Thoracic aorta (tissue), 2 donors: Measurements from ENCODE around the gene LINGO1. TPM values are rescaled to one million over a fixed set of nuclear protein-coding genes. Genes with fewer than 3 reads are reported as not detected.

Experiments
- ATAC-seq: fragments of 150-250 bp; one replicate; pipeline ENCODE4 v1.8.0; 2017; ENCODE audit warnings: low read depth; ENCODE audit not compliant: insufficient number of reproducible peaks, low FRiP score
- DNase-seq: peaks from one replicate; pipeline ENCODE4 v3.0.0-alpha.2; 2020; ENCODE audit warnings: low spot score
- H3K27ac ChIP-seq, 2 donors: fragments of 200-600 bp; sonication (generic); 1 replicate in 1 of 2; 2 replicates in 1 of 2; pipeline ENCODE4 v1.5.1; 2016; ENCODE audit warnings: mild to moderate bottlenecking in 2 of 2, moderate library complexity in 2 of 2
- H3K27me3 ChIP-seq: fragments of 200-600 bp; sonication (generic); replicated peaks from 2 replicates; pipeline ENCODE4 v1.6.0; 2016; ENCODE audit warnings: mild to moderate bottlenecking; ENCODE audit not compliant: insufficient read depth
- H3K36me3 ChIP-seq: fragments of 200-600 bp; sonication (generic); one replicate; pipeline ENCODE4 v1.5.1; 2016
- H3K4me1 ChIP-seq, 2 donors: fragments of 200-600 bp; sonication (generic); 1 replicate in 1 of 2; 2 replicates in 1 of 2; pipeline versions ENCODE4 v1.5.1 to v1.6.0; 2016; ENCODE audit warnings: low read depth in 2 of 2, mild to moderate bottlenecking in 1 of 2; ENCODE audit not compliant: control insufficient read depth in 1 of 2
- H3K4me3 ChIP-seq: fragments of 200-600 bp; sonication (generic); 2 replicates; pipeline ENCODE4 v1.5.1; 2016; ENCODE audit warnings: mild to moderate bottlenecking
- H3K9me3 ChIP-seq: fragments of 200-600 bp; sonication (generic); 2 replicates; pipeline ENCODE4 v1.5.1; 2016
- total RNA-seq, 2 donors: library from RNA; depleted of rRNA; stranded (reverse); fragments of >200 nt; gene quantifications; one replicate each; pipeline versions ENCODE4 v1.1.0 to v1.2.3, GENCODE V29; 2016
- TF ChIP-seq, protein P1 (sequence below): fragments of 200-600 bp; sonication (generic); IDR thresholded peaks from one replicate; pipeline ENCODE4 v1.5.1; 2019; ENCODE audit warnings: antibody characterized with exemption

The LINGO1 gene, protein sequence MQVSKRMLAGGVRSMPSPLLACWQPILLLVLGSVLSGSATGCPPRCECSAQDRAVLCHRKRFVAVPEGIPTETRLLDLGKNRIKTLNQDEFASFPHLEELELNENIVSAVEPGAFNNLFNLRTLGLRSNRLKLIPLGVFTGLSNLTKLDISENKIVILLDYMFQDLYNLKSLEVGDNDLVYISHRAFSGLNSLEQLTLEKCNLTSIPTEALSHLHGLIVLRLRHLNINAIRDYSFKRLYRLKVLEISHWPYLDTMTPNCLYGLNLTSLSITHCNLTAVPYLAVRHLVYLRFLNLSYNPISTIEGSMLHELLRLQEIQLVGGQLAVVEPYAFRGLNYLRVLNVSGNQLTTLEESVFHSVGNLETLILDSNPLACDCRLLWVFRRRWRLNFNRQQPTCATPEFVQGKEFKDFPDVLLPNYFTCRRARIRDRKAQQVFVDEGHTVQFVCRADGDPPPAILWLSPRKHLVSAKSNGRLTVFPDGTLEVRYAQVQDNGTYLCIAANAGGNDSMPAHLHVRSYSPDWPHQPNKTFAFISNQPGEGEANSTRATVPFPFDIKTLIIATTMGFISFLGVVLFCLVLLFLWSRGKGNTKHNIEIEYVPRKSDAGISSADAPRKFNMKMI
- total RNA-seq = 1 to 10 TPM in 1 of 2 donors, under 1 TPM in 1; 0.63 to 4.6 TPM

DNA sequence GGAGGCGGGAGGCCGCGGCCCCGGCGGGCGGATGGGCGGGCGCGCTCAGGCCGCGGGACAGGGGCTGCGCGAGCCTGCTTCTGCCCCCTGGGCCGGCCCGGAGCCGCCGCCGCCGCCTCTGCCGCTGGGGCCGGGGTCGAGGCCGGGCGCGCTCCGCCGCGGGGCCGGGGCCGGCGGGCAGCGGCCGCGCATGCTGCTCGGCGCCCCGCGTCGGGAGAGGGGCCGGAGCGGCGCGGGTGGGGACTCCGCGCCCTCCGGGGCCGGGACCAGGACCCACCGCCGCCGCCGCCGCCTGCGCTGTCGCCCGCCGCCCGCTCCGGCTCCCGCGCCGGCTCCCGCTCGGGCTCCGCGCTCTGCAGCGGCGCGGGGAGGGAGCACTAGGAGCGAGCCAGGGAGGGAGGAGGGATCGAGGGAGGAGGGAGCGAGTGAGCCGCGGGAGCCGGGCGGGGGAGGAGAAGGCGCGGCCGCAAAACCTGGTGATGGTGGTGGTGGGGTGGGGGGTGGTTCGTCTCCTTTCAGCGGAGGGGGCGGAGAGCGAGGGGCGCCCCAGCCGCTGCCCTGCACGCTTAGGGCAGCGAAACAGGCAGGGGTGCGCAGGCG is at the start of gene LINGO1:
TSS of gene LINGO1 (minus strand) at position 379 of the 600 bp plus-strand sequence. CDS start 597 bp downstream, outside the sequence.
- no peak for ATAC-seq
- no peaks in the 10 kb centered on the region for H3K9me3 ChIP-seq
- H3K36me3 ChIP-seq = no peaks in the 10 kb centered on the region
- peaks cover 7 to 19% of the 10 kb centered on the region in 2 donors for H3K4me1 ChIP-seq
- no peak within 1 kb of the TSS for H3K27ac ChIP-seq
- TF ChIP-seq, protein P1, sequence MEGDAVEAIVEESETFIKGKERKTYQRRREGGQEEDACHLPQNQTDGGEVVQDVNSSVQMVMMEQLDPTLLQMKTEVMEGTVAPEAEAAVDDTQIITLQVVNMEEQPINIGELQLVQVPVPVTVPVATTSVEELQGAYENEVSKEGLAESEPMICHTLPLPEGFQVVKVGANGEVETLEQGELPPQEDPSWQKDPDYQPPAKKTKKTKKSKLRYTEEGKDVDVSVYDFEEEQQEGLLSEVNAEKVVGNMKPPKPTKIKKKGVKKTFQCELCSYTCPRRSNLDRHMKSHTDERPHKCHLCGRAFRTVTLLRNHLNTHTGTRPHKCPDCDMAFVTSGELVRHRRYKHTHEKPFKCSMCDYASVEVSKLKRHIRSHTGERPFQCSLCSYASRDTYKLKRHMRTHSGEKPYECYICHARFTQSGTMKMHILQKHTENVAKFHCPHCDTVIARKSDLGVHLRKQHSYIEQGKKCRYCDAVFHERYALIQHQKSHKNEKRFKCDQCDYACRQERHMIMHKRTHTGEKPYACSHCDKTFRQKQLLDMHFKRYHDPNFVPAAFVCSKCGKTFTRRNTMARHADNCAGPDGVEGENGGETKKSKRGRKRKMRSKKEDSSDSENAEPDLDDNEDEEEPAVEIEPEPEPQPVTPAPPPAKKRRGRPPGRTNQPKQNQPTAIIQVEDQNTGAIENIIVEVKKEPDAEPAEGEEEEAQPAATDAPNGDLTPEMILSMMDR = no peak
- peak within 1 kb of the TSS; percentile 75 for H3K4me3 ChIP-seq
- H3K27me3 ChIP-seq = peaks cover 6% of the 10 kb centered on the region
- no peak for DNase-seq

DNA sequence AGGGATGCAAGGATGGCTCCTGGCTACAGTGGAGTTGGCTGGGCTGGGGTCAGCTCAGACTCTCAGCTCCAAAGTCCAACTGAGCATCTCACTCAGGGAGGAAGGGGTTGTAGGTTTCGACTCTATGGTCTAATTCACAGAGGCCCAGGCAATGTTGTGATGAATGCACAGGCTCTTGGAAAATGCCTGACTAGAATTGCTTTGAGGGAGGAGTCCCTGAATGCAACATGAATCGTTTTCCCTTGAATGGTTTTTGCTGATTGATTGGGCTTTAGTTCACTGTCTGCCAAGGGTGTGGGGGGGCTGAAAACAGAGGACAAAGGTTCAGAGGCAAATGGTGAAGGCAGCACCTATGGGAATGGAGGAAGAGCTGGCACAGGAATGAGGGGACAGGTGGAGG is 48.6 kb upstream of the LINGO1 start:
- TF ChIP-seq, protein P1 = no peak
- Histone ChIP-seq H3K4me1 (no peaks in the 10 kb centered on the region), H3K9me3 (no peaks in the 10 kb centered on the region), H3K36me3 (no peaks in the 10 kb centered on the region), H3K27me3 (no peaks in the 10 kb centered on the region), H3K27ac (no peak overlapping the region), H3K4me3 (no peak overlapping the region)
- ATAC-seq (no peak), DNase-seq (no peak)

DNA sequence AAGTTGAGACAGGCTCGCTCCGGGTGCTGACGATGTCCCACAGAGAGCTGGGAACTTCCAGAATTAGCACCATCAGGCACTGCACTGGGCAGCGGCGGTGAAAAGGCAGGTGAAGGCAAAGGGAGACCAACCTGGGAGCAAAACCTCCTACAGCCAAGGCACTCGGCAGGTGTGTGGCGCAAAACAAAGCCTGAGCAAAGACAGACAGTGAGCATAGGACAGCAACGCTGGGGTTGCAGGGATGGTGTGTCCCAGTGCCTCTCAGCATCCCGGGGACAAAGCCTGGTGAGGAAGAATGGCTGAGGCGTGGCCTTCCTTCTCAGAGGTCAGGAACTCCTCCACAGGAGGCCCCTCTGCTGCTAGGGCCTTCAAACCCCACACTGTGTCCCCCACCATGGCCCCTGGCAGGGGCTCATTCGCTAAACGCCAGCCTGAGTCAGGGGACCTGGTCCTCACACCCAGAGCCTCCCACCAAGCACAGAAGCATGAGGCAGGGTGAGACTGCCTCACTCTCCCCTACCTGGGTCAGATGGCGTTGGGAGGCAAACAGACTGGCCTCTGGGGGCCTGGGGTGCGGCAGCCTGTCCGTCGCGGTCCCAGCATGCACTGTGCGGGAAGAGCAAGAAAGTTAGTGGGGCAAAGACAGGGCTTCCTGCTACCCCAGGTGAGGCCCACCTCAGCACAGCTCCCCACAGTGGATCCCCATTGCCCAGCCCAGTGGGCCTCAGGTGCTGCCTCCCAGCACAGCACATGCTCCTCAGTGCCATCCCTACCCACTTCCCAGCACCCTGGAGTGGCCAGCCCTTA is 44.1 kb upstream of the LINGO1 start:
- H3K27me3 ChIP-seq = no peaks in the 10 kb centered on the region

DNA sequence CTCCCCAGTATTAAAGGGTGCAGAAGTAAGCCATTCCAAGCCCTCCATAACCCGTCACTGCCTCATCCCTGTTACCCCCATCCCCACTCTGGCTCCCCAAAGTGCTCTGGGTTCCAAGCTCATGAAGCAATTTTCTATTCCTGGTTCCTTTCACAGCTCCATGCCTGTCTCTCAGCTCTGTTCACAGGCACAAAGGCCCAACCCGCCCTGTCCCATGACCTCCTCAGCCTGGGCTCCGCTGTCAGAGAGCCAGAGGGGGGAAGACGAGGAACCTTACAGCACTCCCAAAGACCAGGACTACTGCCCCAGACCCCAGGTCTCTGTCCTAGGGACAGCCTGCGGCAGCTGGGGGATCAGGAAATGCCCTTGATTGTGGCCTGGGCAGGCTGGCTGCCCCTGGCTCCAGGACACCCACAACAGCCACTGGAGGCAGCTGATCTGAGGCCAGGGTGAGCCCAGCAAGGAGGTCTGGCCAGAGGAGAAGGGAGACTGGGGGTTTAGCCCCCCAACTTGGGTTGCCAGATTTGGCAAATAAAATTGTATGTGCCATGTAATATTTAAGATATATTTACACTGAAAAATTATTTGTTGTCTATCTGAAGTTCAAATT is 43.2 kb upstream of the LINGO1 start:
- TF ChIP-seq, protein P1 = no peak
- no peaks in the 10 kb centered on the region for H3K27me3 ChIP-seq
- no peaks in the 10 kb centered on the region for H3K9me3 ChIP-seq
- no peak overlapping the region for H3K27ac ChIP-seq
- H3K4me3 ChIP-seq = no peak overlapping the region
- ATAC-seq (no peak), DNase-seq (no peak)
- no peaks in the 10 kb centered on the region for H3K36me3 ChIP-seq
- no peaks in the 10 kb centered on the region for H3K4me1 ChIP-seq

More for the DNA sequence above, 44.1 kb upstream of the LINGO1 start:
- Histone ChIP-seq H3K36me3 (no peaks in the 10 kb centered on the region), H3K27ac (no peak overlapping the region), H3K4me1 (no peaks in the 10 kb centered on the region), H3K4me3 (no peak overlapping the region), H3K9me3 (no peaks in the 10 kb centered on the region)
- DNase-seq = no peak
- ATAC-seq = no peak
- TF ChIP-seq, protein P1 = no peak
